Measurements from ENCODE around the gene RPS6KC1.

DNA sequence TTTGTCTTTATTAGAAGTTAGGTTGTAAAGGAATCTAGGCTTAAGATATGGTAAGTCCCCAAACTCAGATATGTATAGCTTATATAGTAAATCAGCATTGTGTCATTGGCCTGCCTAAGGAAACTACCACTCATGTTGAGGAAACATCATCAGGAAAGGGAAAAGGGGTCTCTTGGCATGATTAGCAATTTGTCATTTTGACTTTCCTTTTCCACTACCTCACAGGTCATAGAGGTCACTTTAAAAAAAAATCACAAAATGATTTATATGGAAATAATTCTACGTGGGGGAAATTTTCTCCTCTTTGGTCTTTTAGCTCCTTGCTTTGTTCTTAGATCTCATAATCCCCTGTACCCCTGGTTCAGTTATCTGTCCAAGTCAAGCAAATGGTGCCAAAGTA, 213.5 kb downstream of the RPS6KC1 start:
- TF ChIP-seq CTCF (IDR thresholded peaks at IDR 0.05) (no peak), EP300 (IDR thresholded peaks at IDR 0.05) (no peak), POLR2A (IDR thresholded peaks at IDR 0.05) (no peak)

Measured in tibial nerve (tissue), 4 donors.